Measurements from ENCODE around the gene CNOT8. TPM values are rescaled to one million over a fixed set of nuclear protein-coding genes. Genes with fewer than 3 reads are reported as not detected.

Gene CNOT8
- total and polyA plus RNA-seq, 2 donors (not counting 3 experiments of a cell fraction or from before 2014, with no cell fraction given): 42.6 to 53.7 TPM

DNA sequence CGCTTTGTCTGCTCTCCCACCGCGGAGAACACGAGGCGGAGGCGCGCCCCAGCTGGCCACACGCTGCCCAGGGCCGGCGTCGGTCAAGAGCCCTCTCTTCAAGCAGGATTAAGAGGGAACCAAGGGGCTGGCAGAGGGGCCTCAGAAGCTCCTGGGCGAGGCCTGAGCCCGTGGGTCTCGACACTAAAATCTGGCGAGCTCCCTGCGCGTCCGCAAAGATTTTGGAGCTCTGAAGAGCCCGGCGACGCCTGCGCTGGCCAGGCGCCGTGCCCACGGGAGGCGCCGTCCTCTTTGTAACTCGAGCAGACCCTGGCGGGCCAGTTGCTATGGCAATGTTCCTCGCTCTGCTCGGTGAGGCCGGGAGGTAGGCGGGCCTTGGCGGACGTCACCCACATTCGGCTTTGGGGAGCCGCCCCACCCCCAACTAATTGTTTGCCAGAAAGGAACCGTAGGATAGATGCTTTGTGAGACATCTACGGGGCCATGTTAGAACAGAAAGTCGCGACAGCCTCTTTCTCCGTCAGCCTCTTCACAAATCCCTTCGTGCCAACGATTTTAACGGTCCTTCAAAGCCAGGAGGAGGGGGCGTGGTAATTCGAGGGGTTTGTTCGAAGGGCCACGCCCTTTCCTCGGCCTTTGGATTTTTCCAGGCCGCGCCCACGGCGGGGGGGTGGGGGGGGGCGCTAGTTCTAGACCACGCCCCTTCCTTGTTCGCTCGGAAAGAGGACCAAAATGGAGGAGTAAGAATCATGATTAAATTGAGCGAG lies 714 bp upstream of the CNOT8 start:
- Histone ChIP-seq H3K79me2 (ENCODE audit: control insufficient read depth, insufficient read depth, low read length) (peaks cover 42% of the 10 kb centered on the region), H4K20me1 (replicated peaks; ENCODE audit: control insufficient read depth, extremely low read depth, insufficient read depth, low read length) (peaks cover 3% of the 10 kb centered on the region), H3K4me2 (ENCODE audit: insufficient read depth, low read length) (peak overlapping the region; percentile 87), H2AFZ (ENCODE audit: low read depth, low read length) (peak overlapping the region; percentile 95), H3K36me3 (ENCODE audit: control insufficient read depth in 2 of 2, extremely low read depth in 1 of 2, insufficient read depth in 2 of 2, low read length in 2 of 2) (peaks cover 0 to 2% of the 10 kb centered on the region in 2 experiments), H3K9me1 (replicated peaks; ENCODE audit: control insufficient read depth, extremely low read depth, insufficient read depth, low read length) (no peaks in the 10 kb centered on the region), H3K4me3 (replicated peaks in 1 of 3; ENCODE audit: insufficient read depth in 1 of 3, low read depth in 1 of 3, low read length in 3 of 3) (peak overlapping the region; percentile 94 to 100 (median 95)), H3K4me1 (ENCODE audit: control insufficient read depth, extremely low read depth, insufficient read depth, low read length) (peaks cover 27% of the 10 kb centered on the region), H3K9ac (replicated peaks; ENCODE audit: extremely low read depth, insufficient read depth, low read length) (peak overlapping the region; percentile 98), H3K27ac (ENCODE audit: insufficient read depth, low read depth, low read length) (peak overlapping the region; percentile 95), H3K27me3 (ENCODE audit: control insufficient read depth in 2 of 2, insufficient read depth in 2 of 2, low read length in 2 of 2) (no peaks in the 10 kb centered on the region), H3K9me3 (replicated peaks; ENCODE audit: control insufficient read depth, insufficient read depth, low read length) (no peaks in the 10 kb centered on the region)
- FAIRE-seq (peak; percentile 92), DNase-seq (ENCODE audit: low read depth, low spot score) (peak; percentile 97)
- ChIA-PET CTCF (interaction anchor here (0.9 to 2.2 kb wide), 7 partner anchors 12 to 208 kb away, joined by 3 to 12 read pairs (median 3); no protein-coding TSS in a partner anchor), POLR2A (interaction anchor here (0.9 to 2.1 kb wide), 2 partner anchors 22 to 80 kb away, joined by 5 to 8 read pairs; partner anchors contain the start of gene GEMIN5)
- no peak for TF ChIP-seq EZH2 (IDR thresholded peaks at IDR 0.05; ENCODE audit: borderline replicate concordance, low read depth, low read length, severe bottlenecking)
- TF ChIP-seq POLR2A (IDR thresholded peaks at IDR 0.05; ENCODE audit: low read depth, low read length): peak; percentile 82
- peak; percentile 83 for TF ChIP-seq POLR2AphosphoS5 (IDR thresholded peaks at IDR 0.05; ENCODE audit: insufficient read depth, low read depth, low read length)
- TF ChIP-seq MYC (IDR thresholded peaks at IDR 0.05; ENCODE audit: low read depth, low read length): peak; percentile 88
- TF ChIP-seq, protein P1, sequence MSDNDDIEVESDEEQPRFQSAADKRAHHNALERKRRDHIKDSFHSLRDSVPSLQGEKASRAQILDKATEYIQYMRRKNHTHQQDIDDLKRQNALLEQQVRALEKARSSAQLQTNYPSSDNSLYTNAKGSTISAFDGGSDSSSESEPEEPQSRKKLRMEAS (IDR thresholded peaks at IDR 0.05; ENCODE audit: insufficient read depth, insufficient read length): peak; percentile 69
- TF ChIP-seq, protein P2, sequence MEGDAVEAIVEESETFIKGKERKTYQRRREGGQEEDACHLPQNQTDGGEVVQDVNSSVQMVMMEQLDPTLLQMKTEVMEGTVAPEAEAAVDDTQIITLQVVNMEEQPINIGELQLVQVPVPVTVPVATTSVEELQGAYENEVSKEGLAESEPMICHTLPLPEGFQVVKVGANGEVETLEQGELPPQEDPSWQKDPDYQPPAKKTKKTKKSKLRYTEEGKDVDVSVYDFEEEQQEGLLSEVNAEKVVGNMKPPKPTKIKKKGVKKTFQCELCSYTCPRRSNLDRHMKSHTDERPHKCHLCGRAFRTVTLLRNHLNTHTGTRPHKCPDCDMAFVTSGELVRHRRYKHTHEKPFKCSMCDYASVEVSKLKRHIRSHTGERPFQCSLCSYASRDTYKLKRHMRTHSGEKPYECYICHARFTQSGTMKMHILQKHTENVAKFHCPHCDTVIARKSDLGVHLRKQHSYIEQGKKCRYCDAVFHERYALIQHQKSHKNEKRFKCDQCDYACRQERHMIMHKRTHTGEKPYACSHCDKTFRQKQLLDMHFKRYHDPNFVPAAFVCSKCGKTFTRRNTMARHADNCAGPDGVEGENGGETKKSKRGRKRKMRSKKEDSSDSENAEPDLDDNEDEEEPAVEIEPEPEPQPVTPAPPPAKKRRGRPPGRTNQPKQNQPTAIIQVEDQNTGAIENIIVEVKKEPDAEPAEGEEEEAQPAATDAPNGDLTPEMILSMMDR (IDR thresholded peaks at IDR 0.05; ENCODE audit: extremely low read depth in 1 of 2, insufficient read depth in 1 of 2, low read depth in 1 of 2, low read length in 2 of 2): peak in 1 of 2 donors; percentile 8
- no peak for TF ChIP-seq JUN (IDR thresholded peaks at IDR 0.05; ENCODE audit: borderline replicate concordance, insufficient read depth, insufficient read length, low read depth)
- TF ChIP-seq GATA2 (IDR thresholded peaks at IDR 0.05; ENCODE audit: insufficient read depth, insufficient read length, low read depth, low read length): no peak
- no peak for TF ChIP-seq FOS (IDR thresholded peaks at IDR 0.05; ENCODE audit: borderline replicate concordance, insufficient read depth, low read length)
- TSS peak; percentile 74 for BruUV-seq (replicated peaks)
- dilution Hi-C loops (cut with MboI; ENCODE audit: extremely low pct_ligation_motif_present, low sequenced_read_pairs) (no loop called here), intact Hi-C loops (cut with micrococcal nuclease) (loop anchor here (1.0 to 10.0 kb wide), 10 partner anchors 45 to 819 kb away; partner anchors contain the start of genes FAM114A2, GEMIN5, LARP1 and MFAP3)

Data from endothelial cell of umbilical vein (primary cell).